Activated naive CD4-positive, alpha-beta T cell treated with anti-CD3 and anti-CD28 coated beads, Interleukin-2, amount 10 ng/mL, durations not matched to agents 7 days and 5 days (primary cell): ENCODE data around the gene COX6A2.

Experiments
- CTCF ChIA-PET: fragments of 350-600 bp; sonication (Branson Sonifier 250); formaldehyde crosslinking; loops from one replicate; lab custom pipeline; 2021; ENCODE audit warnings: antibody characterized with exemption; lab: Charles Lee
- DNase-seq: peaks from one replicate; pipeline ENCODE4 v3.0.0-alpha.2; 2020
- H3K27ac Mint-ChIP-seq: one replicate; pipeline ENCODE4 v1.8.0; 2021; ENCODE audit warnings: mild to moderate bottlenecking, moderate library complexity, mixed read lengths
- H3K27me3 Mint-ChIP-seq: one replicate; pipeline ENCODE4 v1.8.0; 2021; ENCODE audit warnings: mild to moderate bottlenecking, mixed read lengths
- H3K36me3 Mint-ChIP-seq: one replicate; pipeline ENCODE4 v1.8.0; 2021; ENCODE audit warnings: mixed read lengths
- H3K4me1 Mint-ChIP-seq: one replicate; pipeline ENCODE4 v1.8.0; 2021; ENCODE audit warnings: mixed read lengths
- H3K4me3 Mint-ChIP-seq: one replicate; pipeline ENCODE4 v1.8.0; 2021; ENCODE audit warnings: mild to moderate bottlenecking, moderate library complexity, mixed read lengths
- H3K9me3 Mint-ChIP-seq: one replicate; pipeline ENCODE4 v1.8.0; 2021; ENCODE audit warnings: mixed read lengths

Gene COX6A2

GRCh38 chr16:31401436-31401835, 26.7 kb downstream of the COX6A2 start:
- Mint-ChIP-seq H3K9me3 (peaks cover 13% of the 10 kb centered on the region), H3K27ac (no peak overlapping the region), H3K36me3 (peaks cover 7% of the 10 kb centered on the region), H3K27me3 (peaks cover 3% of the 10 kb centered on the region), H3K4me1 (peaks cover 15% of the 10 kb centered on the region), H3K4me3 (no peak overlapping the region)
- CTCF ChIA-PET = no interaction called here
- no peak for DNase-seq

DNA sequence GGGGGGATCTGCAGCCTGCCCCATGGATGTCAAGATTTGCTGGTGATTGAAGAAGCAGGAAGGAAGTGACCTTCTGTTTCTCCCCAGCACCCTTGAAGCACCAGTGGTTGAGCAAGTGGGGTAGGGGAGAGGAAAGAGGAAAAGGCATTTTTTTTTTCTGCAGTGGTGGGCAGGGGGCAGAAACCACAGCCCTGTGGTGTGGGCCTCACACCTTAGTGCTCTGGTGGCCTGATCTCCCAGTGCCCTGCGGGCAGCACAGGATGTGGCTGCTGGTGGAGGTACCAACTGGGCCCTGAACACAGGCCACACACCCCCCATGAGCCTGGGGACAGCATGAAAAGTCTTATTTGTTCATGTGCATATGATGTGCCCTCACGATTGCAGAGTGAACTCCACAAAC, 28.0 kb downstream of the COX6A2 start:
- H3K36me3 Mint-ChIP-seq = peaks cover 7% of the 10 kb centered on the region
- no peak for DNase-seq
- H3K27me3 Mint-ChIP-seq = peaks cover 3% of the 10 kb centered on the region
- peaks cover 13% of the 10 kb centered on the region for H3K9me3 Mint-ChIP-seq
- CTCF ChIA-PET = no interaction called here
- peaks cover 15% of the 10 kb centered on the region for H3K4me1 Mint-ChIP-seq
- no peak overlapping the region for H3K4me3 Mint-ChIP-seq
- H3K27ac Mint-ChIP-seq = no peak overlapping the region

DNA sequence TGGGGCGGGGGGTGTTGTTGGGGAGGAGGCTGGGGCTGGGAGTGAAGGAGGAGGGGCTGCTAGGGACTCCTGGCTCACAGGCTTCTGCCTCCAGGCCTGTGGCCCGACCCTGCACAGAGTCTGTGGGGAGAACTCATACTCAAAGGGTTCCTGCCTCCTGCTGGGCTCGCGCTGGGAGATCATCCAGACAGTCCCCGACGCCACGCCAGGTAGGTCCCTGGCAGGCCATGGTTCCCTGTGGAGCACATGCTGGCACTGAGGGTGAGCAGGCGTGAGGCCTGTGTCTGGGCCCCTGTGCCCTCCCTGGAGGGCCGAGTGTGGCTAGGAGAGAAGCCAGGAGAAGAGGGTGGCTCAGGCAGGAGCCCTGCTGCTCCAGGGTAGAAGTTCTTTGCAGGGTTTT, 30.5 kb downstream of the COX6A2 start:
- H3K27me3 Mint-ChIP-seq = peaks cover 15% of the 10 kb centered on the region
- H3K27ac Mint-ChIP-seq = no peak overlapping the region
- CTCF ChIA-PET = no interaction called here

GRCh38 chr16:31397096-31397660, 31.0 kb downstream of the COX6A2 start:
- Mint-ChIP-seq H3K4me3 (no peak overlapping the region), H3K27ac (no peak overlapping the region), H3K27me3 (peaks cover 17% of the 10 kb centered on the region), H3K9me3 (peaks cover 13% of the 10 kb centered on the region), H3K4me1 (peaks cover 13% of the 10 kb centered on the region), H3K36me3 (peaks cover 7% of the 10 kb centered on the region)
- CTCF ChIA-PET = no interaction called here
- DNase-seq = no peak

More for the DNA sequence above, 30.5 kb downstream of the COX6A2 start:
- no peak for DNase-seq
- peaks cover 13% of the 10 kb centered on the region for H3K9me3 Mint-ChIP-seq
- H3K36me3 Mint-ChIP-seq = peaks cover 7% of the 10 kb centered on the region
- no peak overlapping the region for H3K4me3 Mint-ChIP-seq
- H3K4me1 Mint-ChIP-seq = peaks cover 14% of the 10 kb centered on the region

DNA sequence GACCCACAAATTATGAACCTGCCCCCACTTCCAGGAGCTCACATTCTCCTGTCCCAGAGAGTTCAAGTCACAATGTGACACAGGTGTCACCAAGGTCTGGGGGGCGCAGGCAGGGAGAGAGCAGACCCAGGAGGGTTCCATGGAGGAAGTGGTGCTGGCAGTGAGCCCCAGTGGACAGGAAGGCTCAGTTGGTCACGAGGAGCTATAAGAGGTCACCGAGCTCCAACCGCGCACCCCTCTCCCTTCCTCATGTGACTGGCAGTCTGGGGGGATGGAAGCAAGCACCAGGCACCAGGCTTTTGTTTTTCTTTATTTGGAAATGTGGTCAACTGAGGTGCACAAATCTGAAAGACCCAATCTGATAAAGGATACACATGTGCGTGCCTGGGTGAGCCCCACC, 32.5 kb downstream of the COX6A2 start:
- H3K27ac Mint-ChIP-seq = no peak overlapping the region
- CTCF ChIA-PET = interaction anchor here (0.7 to 1.4 kb wide), 2 partner anchors 13 to 16 kb away, joined by 3 read pairs; no protein-coding TSS in a partner anchor
- peaks cover 17% of the 10 kb centered on the region for H3K27me3 Mint-ChIP-seq

DNA sequence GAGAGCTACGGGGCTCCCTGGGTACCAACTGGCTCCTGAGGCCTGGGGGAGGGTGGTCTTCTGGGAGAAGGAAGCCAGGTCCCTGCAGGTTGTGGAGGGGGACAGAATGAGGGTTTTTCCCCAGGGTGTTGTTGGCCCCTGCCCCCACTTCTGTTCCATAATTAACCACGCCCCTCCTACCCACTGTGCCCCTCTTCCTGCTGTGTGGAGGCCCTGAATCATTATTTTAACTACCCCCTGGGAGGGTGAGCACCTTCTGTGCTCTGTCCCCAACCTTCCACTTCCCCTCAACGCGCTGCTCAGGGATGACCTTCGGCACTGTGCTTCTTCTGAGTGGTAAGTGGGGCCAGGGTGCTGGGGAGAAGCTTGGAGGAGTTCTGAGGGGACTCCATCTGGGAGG, 35.1 kb downstream of the COX6A2 start, which contains the start of gene ITGAD:
TSS of gene ITGAD (plus strand) at position 280 of the 400 bp plus-strand sequence. CDS start at position 306, 26 bp downstream.
- DNase-seq = no peak
- CTCF ChIA-PET = no interaction called here
- Mint-ChIP-seq H3K4me1 (no peaks in the 10 kb centered on the region), H3K27ac (no peak within 1 kb of the TSS), H3K27me3 (peaks cover 22% of the 10 kb centered on the region), H3K4me3 (no peak within 1 kb of the TSS), H3K36me3 (no peaks in the 10 kb centered on the region), H3K9me3 (no peaks in the 10 kb centered on the region)

More for the DNA sequence above, 32.5 kb downstream of the COX6A2 start:
- peaks cover 7% of the 10 kb centered on the region for H3K36me3 Mint-ChIP-seq
- H3K4me1 Mint-ChIP-seq = peaks cover 13% of the 10 kb centered on the region
- no peak overlapping the region for H3K4me3 Mint-ChIP-seq
- peaks cover 13% of the 10 kb centered on the region for H3K9me3 Mint-ChIP-seq
- DNase-seq = no peak

GRCh38 chr16:31390504-31391041, 37.6 kb downstream of the COX6A2 start:
- peaks cover 4% of the 10 kb centered on the region for H3K4me1 Mint-ChIP-seq
- no peak for DNase-seq
- no peaks in the 10 kb centered on the region for H3K36me3 Mint-ChIP-seq
- H3K4me3 Mint-ChIP-seq = no peak overlapping the region
- H3K9me3 Mint-ChIP-seq = no peaks in the 10 kb centered on the region
- CTCF ChIA-PET = no interaction called here
- no peak overlapping the region for H3K27ac Mint-ChIP-seq
- H3K27me3 Mint-ChIP-seq = peaks cover 47% of the 10 kb centered on the region

GRCh38 chr16:31388535-31388934, 39.6 kb downstream of the COX6A2 start:
- Mint-ChIP-seq H3K9me3 (no peaks in the 10 kb centered on the region), H3K27me3 (peaks cover 55% of the 10 kb centered on the region)
- DNase-seq = no peak

GRCh38 chr16:31386157-31386984, 41.8 kb downstream of the COX6A2 start:
- Mint-ChIP-seq H3K4me3 (no peak overlapping the region), H3K9me3 (no peaks in the 10 kb centered on the region), H3K36me3 (no peaks in the 10 kb centered on the region), H3K27me3 (peaks cover 55% of the 10 kb centered on the region), H3K4me1 (peaks cover 11% of the 10 kb centered on the region), H3K27ac (no peak overlapping the region)
- no peak for DNase-seq
- CTCF ChIA-PET = interaction anchor here (1.1 to 2.0 kb wide), 3 partner anchors 57 to 401 kb away, joined by 4 to 5 read pairs (median 4); partner anchors contain the start of gene ZNF843

More at GRCh38 chr16:31388535-31388934, 39.6 kb downstream of the COX6A2 start:
- CTCF ChIA-PET = no interaction called here
- Mint-ChIP-seq H3K4me1 (peaks cover 11% of the 10 kb centered on the region), H3K4me3 (no peak overlapping the region), H3K36me3 (no peaks in the 10 kb centered on the region), H3K27ac (no peak overlapping the region)

- DNase-seq = no peak
- H3K27me3 Mint-ChIP-seq = peaks cover 57% of the 10 kb centered on the region
- H3K9me3 Mint-ChIP-seq = no peaks in the 10 kb centered on the region
- no peak overlapping the region for H3K4me3 Mint-ChIP-seq
- CTCF ChIA-PET = interaction anchor here (1.0 to 2.0 kb wide), 4 partner anchors 53 to 400 kb away, joined by 4 to 6 read pairs (median 4); partner anchors contain the start of gene ZNF843
- peaks cover 11% of the 10 kb centered on the region for H3K4me1 Mint-ChIP-seq
- no peak overlapping the region for H3K27ac Mint-ChIP-seq
- H3K36me3 Mint-ChIP-seq = no peaks in the 10 kb centered on the region
Measured at GRCh38 chr16:31385680-31386079, 42.5 kb downstream of the COX6A2 start.

- Mint-ChIP-seq H3K27ac (no peak overlapping the region), H3K4me1 (peaks cover 11% of the 10 kb centered on the region), H3K36me3 (no peaks in the 10 kb centered on the region), H3K27me3 (peaks cover 68% of the 10 kb centered on the region), H3K4me3 (no peak overlapping the region), H3K9me3 (no peaks in the 10 kb centered on the region)
- CTCF ChIA-PET = interaction anchor here (0.6 to 2.9 kb wide), 26 partner anchors 9 to 558 kb away, joined by 3 to 22 read pairs (median 3); partner anchors contain the start of genes PYCARD and ZNF843
- DNase-seq = peak; percentile 81
Measured at GRCh38 chr16:31382485-31383161, 45.5 kb downstream of the COX6A2 start.

DNA sequence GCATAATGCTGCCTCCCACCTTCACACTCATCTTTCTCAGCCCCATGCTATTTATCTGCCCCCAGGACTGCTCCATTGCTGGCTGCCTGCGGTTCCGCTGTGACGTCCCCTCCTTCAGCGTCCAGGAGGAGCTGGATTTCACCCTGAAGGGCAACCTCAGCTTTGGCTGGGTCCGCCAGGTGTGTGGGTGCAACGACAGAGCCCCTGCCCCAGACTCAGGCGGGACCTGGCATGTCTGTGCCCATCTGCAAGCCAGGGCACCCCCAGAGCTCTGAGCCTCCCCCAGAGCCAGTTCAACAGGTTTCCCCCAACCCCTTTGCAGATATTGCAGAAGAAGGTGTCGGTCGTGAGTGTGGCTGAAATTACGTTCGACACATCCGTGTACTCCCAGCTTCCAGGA, 48.0 kb downstream of the COX6A2 start:
- Mint-ChIP-seq H3K4me1 (peaks cover 6% of the 10 kb centered on the region), H3K9me3 (peaks cover 4% of the 10 kb centered on the region), H3K27me3 (peaks cover 59% of the 10 kb centered on the region), H3K36me3 (peaks cover under 1% of the 10 kb centered on the region), H3K4me3 (no peak overlapping the region), H3K27ac (no peak overlapping the region)
- no peak for DNase-seq
- CTCF ChIA-PET = interaction anchor here (0.6 kb wide), 1 partner anchor 307 kb away, joined by 3 read pairs; no protein-coding TSS in a partner anchor
